Fibroblast of villous mesenchyme (primary cell): ENCODE results near the gene EIF5B. TPM values are rescaled to one million over a fixed set of nuclear protein-coding genes. Genes with fewer than 3 reads are reported as not detected.

Experiments used
- DNase-seq: peaks from one replicate; pipeline ENCODE4 v3.0.0-alpha.2; 2010; ENCODE audit warnings: low read depth
- H3K4me3 ChIP-seq: 2 replicates; pipeline ENCODE4 v1.5.1; 2011; ENCODE audit warnings: low read depth, mild to moderate bottlenecking, low read length
- CTCF ChIP-seq: IDR thresholded peaks from 2 replicates; pipeline ENCODE4 v1.5.1; 2012; ENCODE audit warnings: low read depth, mild to moderate bottlenecking, low read length; ENCODE audit not compliant: insufficient read depth
- total RNA-seq: library from RNA; depleted of rRNA; stranded (reverse); fragments of >200 nt; gene quantifications from 2 replicates; pipeline ENCODE4 v1.2.3, GENCODE V29; 2012

The EIF5B gene
- total RNA-seq, 1 donor: 19.0 TPM

GRCh38 chr2:99422599-99422998 lies 85.4 kb downstream of the EIF5B start:
- TF ChIP-seq CTCF: no peak
- no peak for DNase-seq
- no peak overlapping the region for H3K4me3 ChIP-seq

GRCh38 chr2:99424371-99424770 lies 87.2 kb downstream of the EIF5B start:
- no peak for DNase-seq
- no peak overlapping the region for H3K4me3 ChIP-seq
- no peak for TF ChIP-seq CTCF

GRCh38 chr2:99425022-99425421 lies 87.8 kb downstream of the EIF5B start:
- no peak overlapping the region for H3K4me3 ChIP-seq
- peak; percentile 71 for DNase-seq
- TF ChIP-seq CTCF: no peak

- DNase-seq: peak; percentile 76
- TF ChIP-seq CTCF: no peak
- H3K4me3 ChIP-seq: no peak overlapping the region
These were observed 93.6 kb downstream of the EIF5B start for GRCh38 chr2:99430614-99431291.

- H3K4me3 ChIP-seq: no peak overlapping the region
- no peak for TF ChIP-seq CTCF
- DNase-seq: no peak
These were observed 94.5 kb downstream of the EIF5B start for GRCh38 chr2:99431587-99432275.

GRCh38 chr2:99433340-99433739 lies 96.2 kb downstream of the EIF5B start:
- no peak for DNase-seq
- no peak for TF ChIP-seq CTCF
- H3K4me3 ChIP-seq: no peak overlapping the region
